ENCODE data around the gene UTS2B. TPM values are rescaled to one million over a fixed set of nuclear protein-coding genes. Genes with fewer than 3 reads are reported as not detected.

The UTS2B gene
- total RNA-seq, 2 donors from 2014 or later = 0.81 TPM; not detected in 1

- ATAC-seq (ENCODE audit: insufficient number of reproducible peaks, low FRiP score, low read depth) (no peak), DNase-seq (ENCODE audit: low spot score) (no peak)
- no peak for TF ChIP-seq CTCF (IDR thresholded peaks at IDR 0.05)
- Histone ChIP-seq H3K36me3 (no peaks in the 10 kb centered on the region), H3K27me3 (replicated peaks; ENCODE audit: insufficient read depth) (no peaks in the 10 kb centered on the region), H3K9me3 (no peaks in the 10 kb centered on the region), H3K27ac (no peak overlapping the region), H3K4me1 (ENCODE audit: control insufficient read depth in 1 of 2, low read depth in 2 of 2) (peaks cover 8 to 9% of the 10 kb centered on the region in 2 donors), H3K4me3 (no peak overlapping the region)
Observed at GRCh38 chr3:191373327-191373726, 43.0 kb upstream of the UTS2B start.

DNA sequence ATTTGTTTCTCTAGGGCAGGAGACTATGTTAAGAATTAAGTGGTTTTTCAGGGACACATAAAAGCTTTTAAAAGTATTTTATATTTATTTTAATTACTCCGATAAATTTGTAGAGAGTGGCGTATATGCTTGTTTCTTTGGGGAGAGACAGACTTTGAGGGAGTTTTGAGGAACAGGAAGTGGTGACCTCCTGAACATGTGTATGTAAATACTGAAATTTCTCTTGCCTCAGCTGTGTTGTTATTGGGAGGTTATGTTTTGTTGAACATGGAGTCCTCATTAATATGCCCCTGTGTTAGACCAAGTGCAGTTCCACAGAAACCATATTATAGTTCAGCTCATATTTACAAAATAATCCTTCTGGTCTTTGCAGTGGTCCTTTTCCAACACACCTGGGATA, 41.8 kb upstream of the UTS2B start:
- no peaks in the 10 kb centered on the region for H3K27me3 ChIP-seq (replicated peaks; ENCODE audit: insufficient read depth)
- H3K4me1 ChIP-seq (ENCODE audit: control insufficient read depth in 1 of 2, low read depth in 2 of 2) = peaks cover 7 to 9% of the 10 kb centered on the region in 2 donors
- H3K36me3 ChIP-seq = no peaks in the 10 kb centered on the region
- H3K4me3 ChIP-seq = no peak overlapping the region
- H3K9me3 ChIP-seq = no peaks in the 10 kb centered on the region
- TF ChIP-seq CTCF (IDR thresholded peaks at IDR 0.05) = no peak
- ATAC-seq (ENCODE audit: insufficient number of reproducible peaks, low FRiP score, low read depth) (no peak), DNase-seq (ENCODE audit: low spot score) (no peak)
- H3K27ac ChIP-seq = no peak overlapping the region

- Histone ChIP-seq H3K36me3 (peaks cover 3% of the 10 kb centered on the region), H3K27ac (no peak overlapping the region), H3K9me3 (no peaks in the 10 kb centered on the region), H3K4me3 (no peak overlapping the region), H3K4me1 (ENCODE audit: control insufficient read depth in 1 of 2, low read depth in 2 of 2) (no peaks in the 10 kb centered on the region), H3K27me3 (replicated peaks; ENCODE audit: insufficient read depth) (no peaks in the 10 kb centered on the region)
- DNase-seq (ENCODE audit: low spot score) (no peak), ATAC-seq (ENCODE audit: insufficient number of reproducible peaks, low FRiP score, low read depth) (no peak)
- no peak for TF ChIP-seq CTCF (IDR thresholded peaks at IDR 0.05)
Observed at GRCh38 chr3:191369616-191370010, 39.3 kb upstream of the UTS2B start.

- no peaks in the 10 kb centered on the region for H3K27me3 ChIP-seq (replicated peaks; ENCODE audit: insufficient read depth)
- ATAC-seq (ENCODE audit: insufficient number of reproducible peaks, low FRiP score, low read depth) = no peak
- no peaks in the 10 kb centered on the region for H3K4me1 ChIP-seq (ENCODE audit: control insufficient read depth in 1 of 2, low read depth in 2 of 2)
- no peak for TF ChIP-seq CTCF (IDR thresholded peaks at IDR 0.05)
- no peaks in the 10 kb centered on the region for H3K9me3 ChIP-seq
- H3K36me3 ChIP-seq = peaks cover 3% of the 10 kb centered on the region
- no peak overlapping the region for H3K4me3 ChIP-seq
- DNase-seq (ENCODE audit: low spot score) = no peak
- no peak overlapping the region for H3K27ac ChIP-seq
Observed at GRCh38 chr3:191368755-191369615, 38.7 kb upstream of the UTS2B start.

DNA sequence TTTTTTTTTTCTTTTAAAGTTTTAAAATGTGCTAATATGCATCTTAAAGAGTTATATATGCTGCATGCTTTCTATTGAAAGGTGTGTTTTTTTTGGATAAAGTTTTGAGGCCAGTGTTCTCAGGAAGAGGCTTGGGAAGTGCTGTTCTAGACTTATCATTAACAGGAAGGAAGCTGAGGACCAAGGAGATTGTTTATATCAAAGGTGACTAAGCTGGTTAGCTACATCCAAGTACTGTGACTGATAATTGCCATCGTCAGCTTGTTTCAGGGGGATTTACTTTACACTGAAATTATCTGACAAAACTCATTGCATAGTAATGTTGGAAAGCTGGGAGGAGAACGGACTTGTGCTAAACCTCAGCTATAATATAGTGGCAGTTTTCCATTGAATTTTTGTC, 36.3 kb upstream of the UTS2B start:
- Histone ChIP-seq H3K36me3 (peaks cover 10% of the 10 kb centered on the region), H3K27ac (no peak overlapping the region), H3K27me3 (replicated peaks; ENCODE audit: insufficient read depth) (no peaks in the 10 kb centered on the region), H3K4me3 (no peak overlapping the region), H3K9me3 (no peaks in the 10 kb centered on the region), H3K4me1 (ENCODE audit: control insufficient read depth in 1 of 2, low read depth in 2 of 2) (no peaks in the 10 kb centered on the region)
- TF ChIP-seq CTCF (IDR thresholded peaks at IDR 0.05) = no peak
- DNase-seq (ENCODE audit: low spot score) (no peak), ATAC-seq (ENCODE audit: insufficient number of reproducible peaks, low FRiP score, low read depth) (no peak)
